ENCODE data around the gene OR6F1.

- TF ChIP-seq SUZ12 (IDR thresholded peaks at IDR 0.05) (no peak), FOXM1 (IDR thresholded peaks at IDR 0.05; ENCODE audit: borderline replicate concordance) (no peak), FOXK2 (IDR thresholded peaks at IDR 0.05) (no peak), L3MBTL2 (conservative IDR thresholded peaks at IDR 0.05) (no peak), ELF4 (IDR thresholded peaks at IDR 0.05) (no peak), NFRKB (IDR thresholded peaks at IDR 0.05) (no peak), ARNT (IDR thresholded peaks at IDR 0.05) (no peak), TARDBP (IDR thresholded peaks at IDR 0.05) (no peak), LEF1 (IDR thresholded peaks at IDR 0.05; ENCODE audit: borderline replicate concordance) (no peak), SP1 (IDR thresholded peaks at IDR 0.05) (no peak), FOXA1 (IDR thresholded peaks at IDR 0.05) (no peak)
These were observed 35.1 kb downstream of the OR6F1 start for GRCh38 chr1:247681288-247681897.
